Measurements from ENCODE around the gene SYTL3. TPM values are rescaled to one million over a fixed set of nuclear protein-coding genes. Genes with fewer than 3 reads are reported as not detected.

Gene SYTL3
- total and polyA plus RNA-seq, 2 experiments from 2014 or later, result 0.07 TPM; not detected in 1

DNA sequence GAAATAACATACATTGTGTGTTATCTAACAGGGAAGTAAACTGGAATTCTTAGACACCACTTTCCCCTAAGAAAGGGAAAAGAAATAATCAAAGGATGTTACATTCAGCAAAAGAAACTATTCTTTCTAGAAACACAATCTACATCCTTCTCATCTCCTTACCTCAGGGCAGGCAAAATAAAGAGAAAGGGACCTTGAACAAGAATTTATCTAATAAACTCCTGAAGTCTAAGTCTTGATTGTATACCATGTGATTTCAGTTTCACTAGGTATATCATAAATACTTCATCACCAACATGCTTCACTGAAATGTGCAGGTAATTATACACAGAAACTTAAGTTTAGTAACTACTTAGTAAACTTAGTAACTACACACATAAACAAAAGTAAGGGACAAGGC is 154.4 kb downstream of the SYTL3 start (continued):
- TF ChIP-seq, protein P1, sequence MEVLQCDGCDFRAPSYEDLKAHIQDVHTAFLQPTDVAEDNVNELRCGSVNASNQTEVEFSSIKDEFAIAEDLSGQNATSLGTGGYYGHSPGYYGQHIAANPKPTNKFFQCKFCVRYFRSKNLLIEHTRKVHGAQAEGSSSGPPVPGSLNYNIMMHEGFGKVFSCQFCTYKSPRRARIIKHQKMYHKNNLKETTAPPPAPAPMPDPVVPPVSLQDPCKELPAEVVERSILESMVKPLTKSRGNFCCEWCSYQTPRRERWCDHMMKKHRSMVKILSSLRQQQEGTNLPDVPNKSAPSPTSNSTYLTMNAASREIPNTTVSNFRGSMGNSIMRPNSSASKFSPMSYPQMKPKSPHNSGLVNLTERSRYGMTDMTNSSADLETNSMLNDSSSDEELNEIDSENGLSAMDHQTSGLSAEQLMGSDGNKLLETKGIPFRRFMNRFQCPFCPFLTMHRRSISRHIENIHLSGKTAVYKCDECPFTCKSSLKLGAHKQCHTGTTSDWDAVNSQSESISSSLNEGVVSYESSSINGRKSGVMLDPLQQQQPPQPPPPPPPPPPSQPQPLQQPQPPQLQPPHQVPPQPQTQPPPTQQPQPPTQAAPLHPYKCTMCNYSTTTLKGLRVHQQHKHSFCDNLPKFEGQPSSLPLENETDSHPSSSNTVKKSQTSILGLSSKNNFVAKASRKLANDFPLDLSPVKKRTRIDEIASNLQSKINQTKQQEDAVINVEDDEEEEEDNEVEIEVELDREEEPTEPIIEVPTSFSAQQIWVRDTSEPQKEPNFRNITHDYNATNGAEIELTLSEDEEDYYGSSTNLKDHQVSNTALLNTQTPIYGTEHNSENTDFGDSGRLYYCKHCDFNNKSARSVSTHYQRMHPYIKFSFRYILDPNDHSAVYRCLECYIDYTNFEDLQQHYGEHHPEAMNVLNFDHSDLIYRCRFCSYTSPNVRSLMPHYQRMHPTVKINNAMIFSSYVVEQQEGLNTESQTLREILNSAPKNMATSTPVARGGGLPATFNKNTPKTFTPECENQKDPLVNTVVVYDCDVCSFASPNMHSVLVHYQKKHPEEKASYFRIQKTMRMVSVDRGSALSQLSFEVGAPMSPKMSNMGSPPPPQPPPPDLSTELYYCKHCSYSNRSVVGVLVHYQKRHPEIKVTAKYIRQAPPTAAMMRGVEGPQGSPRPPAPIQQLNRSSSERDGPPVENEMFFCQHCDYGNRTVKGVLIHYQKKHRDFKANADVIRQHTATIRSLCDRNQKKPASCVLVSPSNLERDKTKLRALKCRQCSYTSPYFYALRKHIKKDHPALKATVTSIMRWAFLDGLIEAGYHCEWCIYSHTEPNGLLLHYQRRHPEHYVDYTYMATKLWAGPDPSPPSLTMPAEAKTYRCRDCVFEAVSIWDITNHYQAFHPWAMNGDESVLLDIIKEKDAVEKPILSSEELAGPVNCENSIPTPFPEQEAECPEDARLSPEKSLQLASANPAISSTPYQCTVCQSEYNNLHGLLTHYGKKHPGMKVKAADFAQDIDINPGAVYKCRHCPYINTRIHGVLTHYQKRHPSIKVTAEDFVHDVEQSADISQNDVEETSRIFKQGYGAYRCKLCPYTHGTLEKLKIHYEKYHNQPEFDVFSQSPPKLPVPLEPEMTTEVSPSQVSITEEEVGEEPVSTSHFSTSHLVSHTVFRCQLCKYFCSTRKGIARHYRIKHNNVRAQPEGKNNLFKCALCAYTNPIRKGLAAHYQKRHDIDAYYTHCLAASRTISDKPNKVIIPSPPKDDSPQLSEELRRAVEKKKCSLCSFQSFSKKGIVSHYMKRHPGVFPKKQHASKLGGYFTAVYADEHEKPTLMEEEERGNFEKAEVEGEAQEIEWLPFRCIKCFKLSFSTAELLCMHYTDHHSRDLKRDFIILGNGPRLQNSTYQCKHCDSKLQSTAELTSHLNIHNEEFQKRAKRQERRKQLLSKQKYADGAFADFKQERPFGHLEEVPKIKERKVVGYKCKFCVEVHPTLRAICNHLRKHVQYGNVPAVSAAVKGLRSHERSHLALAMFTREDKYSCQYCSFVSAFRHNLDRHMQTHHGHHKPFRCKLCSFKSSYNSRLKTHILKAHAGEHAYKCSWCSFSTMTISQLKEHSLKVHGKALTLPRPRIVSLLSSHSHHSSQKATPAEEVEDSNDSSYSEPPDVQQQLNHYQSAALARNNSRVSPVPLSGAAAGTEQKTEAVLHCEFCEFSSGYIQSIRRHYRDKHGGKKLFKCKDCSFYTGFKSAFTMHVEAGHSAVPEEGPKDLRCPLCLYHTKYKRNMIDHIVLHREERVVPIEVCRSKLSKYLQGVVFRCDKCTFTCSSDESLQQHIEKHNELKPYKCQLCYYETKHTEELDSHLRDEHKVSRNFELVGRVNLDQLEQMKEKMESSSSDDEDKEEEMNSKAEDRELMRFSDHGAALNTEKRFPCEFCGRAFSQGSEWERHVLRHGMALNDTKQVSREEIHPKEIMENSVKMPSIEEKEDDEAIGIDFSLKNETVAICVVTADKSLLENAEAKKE (CRISPR knock-in tag; IDR thresholded peaks at IDR 0.05), result no peak
- TF ChIP-seq JUNB (IDR thresholded peaks at IDR 0.05; ENCODE audit: unreplicated experiment) (no peak), NANOG (IDR thresholded peaks at IDR 0.05; ENCODE audit: borderline replicate concordance) (no peak), STAT1 (IDR thresholded peaks at IDR 0.05; ENCODE audit: unreplicated experiment) (no peak)

- H3K4me1 Mint-ChIP-seq, result peaks cover 85% of the 10 kb centered on the region
- peaks cover 99% of the 10 kb centered on the region for H3K79me2 ChIP-seq (replicated peaks; ENCODE audit: insufficient read depth)
- H3K36me3 Mint-ChIP-seq (ENCODE audit: low read depth), result peaks cover 38% of the 10 kb centered on the region; the same call in 2 of the 3 replicates
- peak overlapping the region; percentile 28; the same call in 2 of the 3 replicates for H3K4me3 Mint-ChIP-seq
- peak overlapping the region; percentile 60 for H3K27ac ChIP-seq (ENCODE audit: low read depth)
- H3K27me3 ChIP-seq (ENCODE audit: insufficient read depth), result no peaks in the 10 kb centered on the region
- 0 out of 2 replicates have a peak, but pooled peaks cover 10% of the 10 kb centered on the region for H3F3A ChIP-seq (replicated peaks; ENCODE audit: low read depth)
- peak overlapping the region; percentile 41 for H3K4me2 ChIP-seq
- H4K20me1 ChIP-seq (replicated peaks; ENCODE audit: insufficient read depth), result peaks cover 76% of the 10 kb centered on the region
- no peak overlapping the region for H3K4me3 ChIP-seq
- H3K27ac Mint-ChIP-seq, result peak overlapping the region; percentile 68
- no peak overlapping the region for H2AFZ ChIP-seq
- DNase-seq (ENCODE audit: low spot score) (no peak), ATAC-seq (peak; percentile 10; the same call in 2 of the 3 replicates)
- H3K27me3 Mint-ChIP-seq (ENCODE audit: insufficient read depth, low read depth, poor library complexity), result peaks cover 9% of the 10 kb centered on the region
- H3K4me1 ChIP-seq (ENCODE audit: insufficient read depth), result peaks cover 88% of the 10 kb centered on the region
- H3K36me3 ChIP-seq (ENCODE audit: insufficient read depth), result no peaks in the 10 kb centered on the region
- H3K9me3 Mint-ChIP-seq, result no peaks in the 10 kb centered on the region
- no peaks in the 10 kb centered on the region for H3K9me2 ChIP-seq (ENCODE audit: insufficient read depth)
- no peak for TF ChIP-seq CREB1 (CRISPR knock-in tag; IDR thresholded peaks at IDR 0.05; ENCODE audit: low read depth)
- TF ChIP-seq STAT1 (IDR thresholded peaks at IDR 0.05; ENCODE audit: unreplicated experiment), result no peak
- TF ChIP-seq, protein P2, sequence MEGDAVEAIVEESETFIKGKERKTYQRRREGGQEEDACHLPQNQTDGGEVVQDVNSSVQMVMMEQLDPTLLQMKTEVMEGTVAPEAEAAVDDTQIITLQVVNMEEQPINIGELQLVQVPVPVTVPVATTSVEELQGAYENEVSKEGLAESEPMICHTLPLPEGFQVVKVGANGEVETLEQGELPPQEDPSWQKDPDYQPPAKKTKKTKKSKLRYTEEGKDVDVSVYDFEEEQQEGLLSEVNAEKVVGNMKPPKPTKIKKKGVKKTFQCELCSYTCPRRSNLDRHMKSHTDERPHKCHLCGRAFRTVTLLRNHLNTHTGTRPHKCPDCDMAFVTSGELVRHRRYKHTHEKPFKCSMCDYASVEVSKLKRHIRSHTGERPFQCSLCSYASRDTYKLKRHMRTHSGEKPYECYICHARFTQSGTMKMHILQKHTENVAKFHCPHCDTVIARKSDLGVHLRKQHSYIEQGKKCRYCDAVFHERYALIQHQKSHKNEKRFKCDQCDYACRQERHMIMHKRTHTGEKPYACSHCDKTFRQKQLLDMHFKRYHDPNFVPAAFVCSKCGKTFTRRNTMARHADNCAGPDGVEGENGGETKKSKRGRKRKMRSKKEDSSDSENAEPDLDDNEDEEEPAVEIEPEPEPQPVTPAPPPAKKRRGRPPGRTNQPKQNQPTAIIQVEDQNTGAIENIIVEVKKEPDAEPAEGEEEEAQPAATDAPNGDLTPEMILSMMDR (conservative IDR thresholded peaks at IDR 0.05; ENCODE audit: low read depth in 2 of 2), result no peak
- no peak for TF ChIP-seq JUNB (IDR thresholded peaks at IDR 0.05; ENCODE audit: unreplicated experiment)
- no peak for TF ChIP-seq REST (IDR thresholded peaks at IDR 0.05; ENCODE audit: unreplicated experiment)
- no peak for TF ChIP-seq ZNF331 (CRISPR knock-in tag; IDR thresholded peaks at IDR 0.05; ENCODE audit: low read depth)
- TF ChIP-seq EZH2phosphoT487 (IDR thresholded peaks at IDR 0.05; ENCODE audit: unreplicated experiment), result no peak
- no peak for TF ChIP-seq ZNF114 (CRISPR knock-in tag; IDR thresholded peaks at IDR 0.05)
- no peak for TF ChIP-seq NANOG (IDR thresholded peaks at IDR 0.05; ENCODE audit: borderline replicate concordance)
- TF ChIP-seq, protein P3, sequence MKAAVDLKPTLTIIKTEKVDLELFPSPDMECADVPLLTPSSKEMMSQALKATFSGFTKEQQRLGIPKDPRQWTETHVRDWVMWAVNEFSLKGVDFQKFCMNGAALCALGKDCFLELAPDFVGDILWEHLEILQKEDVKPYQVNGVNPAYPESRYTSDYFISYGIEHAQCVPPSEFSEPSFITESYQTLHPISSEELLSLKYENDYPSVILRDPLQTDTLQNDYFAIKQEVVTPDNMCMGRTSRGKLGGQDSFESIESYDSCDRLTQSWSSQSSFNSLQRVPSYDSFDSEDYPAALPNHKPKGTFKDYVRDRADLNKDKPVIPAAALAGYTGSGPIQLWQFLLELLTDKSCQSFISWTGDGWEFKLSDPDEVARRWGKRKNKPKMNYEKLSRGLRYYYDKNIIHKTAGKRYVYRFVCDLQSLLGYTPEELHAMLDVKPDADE (IDR thresholded peaks at IDR 0.05), result no peak
Measured at GRCh38 chr6:158805698-158806377, 156.0 kb downstream of the SYTL3 start.
